ENCODE data around the gene THAP9. TPM values are rescaled to one million over a fixed set of nuclear protein-coding genes. Genes with fewer than 3 reads are reported as not detected.

THAP9 gene
- total RNA-seq, 1 experiment from 2014 or later, result 3.2 TPM

- Histone ChIP-seq H3K27ac (ENCODE audit: low read length) (no peak overlapping the region), H2AFZ (ENCODE audit: low read length) (no peak overlapping the region), H3K79me2 (ENCODE audit: low read length) (no peaks in the 10 kb centered on the region), H4K20me1 (ENCODE audit: low read length) (no peaks in the 10 kb centered on the region), H3K27me3 (ENCODE audit: low read length) (no peaks in the 10 kb centered on the region), H3F3A (ENCODE audit: low read length, unreplicated experiment) (no peaks in the 10 kb centered on the region), H3K9me3 (ENCODE audit: low read length) (no peaks in the 10 kb centered on the region), H3K9ac (ENCODE audit: low read length) (no peak overlapping the region), H3K9me2 (replicated peaks; ENCODE audit: low read length) (no peaks in the 10 kb centered on the region), H3K4me1 (ENCODE audit: insufficient read depth, low read length) (no peaks in the 10 kb centered on the region), H3K4me3 (ENCODE audit: low read length) (no peak overlapping the region), H3K36me3 (ENCODE audit: low read depth, low read length) (no peaks in the 10 kb centered on the region), H3K4me2 (ENCODE audit: low read length) (no peak overlapping the region)
- ChIA-PET POLR2A (ENCODE audit: unreplicated experiment) (no interaction called here), CTCF (no interaction called here)
- BruUV-seq (replicated peaks), result no TSS peak
- intact Hi-C loops (cut with micrococcal nuclease), result no loop called here
- ATAC-seq (no peak), DNase-seq (no peak)
- TF ChIP-seq, protein P1, sequence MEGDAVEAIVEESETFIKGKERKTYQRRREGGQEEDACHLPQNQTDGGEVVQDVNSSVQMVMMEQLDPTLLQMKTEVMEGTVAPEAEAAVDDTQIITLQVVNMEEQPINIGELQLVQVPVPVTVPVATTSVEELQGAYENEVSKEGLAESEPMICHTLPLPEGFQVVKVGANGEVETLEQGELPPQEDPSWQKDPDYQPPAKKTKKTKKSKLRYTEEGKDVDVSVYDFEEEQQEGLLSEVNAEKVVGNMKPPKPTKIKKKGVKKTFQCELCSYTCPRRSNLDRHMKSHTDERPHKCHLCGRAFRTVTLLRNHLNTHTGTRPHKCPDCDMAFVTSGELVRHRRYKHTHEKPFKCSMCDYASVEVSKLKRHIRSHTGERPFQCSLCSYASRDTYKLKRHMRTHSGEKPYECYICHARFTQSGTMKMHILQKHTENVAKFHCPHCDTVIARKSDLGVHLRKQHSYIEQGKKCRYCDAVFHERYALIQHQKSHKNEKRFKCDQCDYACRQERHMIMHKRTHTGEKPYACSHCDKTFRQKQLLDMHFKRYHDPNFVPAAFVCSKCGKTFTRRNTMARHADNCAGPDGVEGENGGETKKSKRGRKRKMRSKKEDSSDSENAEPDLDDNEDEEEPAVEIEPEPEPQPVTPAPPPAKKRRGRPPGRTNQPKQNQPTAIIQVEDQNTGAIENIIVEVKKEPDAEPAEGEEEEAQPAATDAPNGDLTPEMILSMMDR (conservative IDR thresholded peaks at IDR 0.05; ENCODE audit: low read depth, low read length), result no peak
- TF ChIP-seq EZH2phosphoT487 (IDR thresholded peaks at IDR 0.05; ENCODE audit: borderline replicate concordance, low read length), result no peak
- TF ChIP-seq EZH2 (IDR thresholded peaks at IDR 0.05; ENCODE audit: low read length, unreplicated experiment), result no peak
These were observed 53.7 kb downstream of the THAP9 start for GRCh38 chr4:82954212-82954611.

- no peak for ATAC-seq
These were observed 56.5 kb downstream of the THAP9 start for GRCh38 chr4:82957045-82957444.

GRCh38 chr4:82965763-82966162 is 65.2 kb downstream of the THAP9 start:
- H3F3A ChIP-seq (ENCODE audit: low read length, unreplicated experiment), result no peaks in the 10 kb centered on the region
- H3K9ac ChIP-seq (ENCODE audit: low read length), result no peak overlapping the region
- intact Hi-C loops (cut with micrococcal nuclease), result no loop called here
- H4K20me1 ChIP-seq (ENCODE audit: low read length), result no peaks in the 10 kb centered on the region
- no TSS peak for BruUV-seq (replicated peaks)
- no peak overlapping the region for H3K4me2 ChIP-seq (ENCODE audit: low read length)
- peaks cover 7% of the 10 kb centered on the region for H3K36me3 ChIP-seq (ENCODE audit: low read depth, low read length)
- H3K4me1 ChIP-seq (ENCODE audit: insufficient read depth, low read length), result no peaks in the 10 kb centered on the region
- no peaks in the 10 kb centered on the region for H3K27me3 ChIP-seq (ENCODE audit: low read length)
- TF ChIP-seq EZH2phosphoT487 (IDR thresholded peaks at IDR 0.05; ENCODE audit: borderline replicate concordance, low read length), result no peak
- TF ChIP-seq, protein P1 (conservative IDR thresholded peaks at IDR 0.05; ENCODE audit: low read depth, low read length), result no peak
- TF ChIP-seq EZH2 (IDR thresholded peaks at IDR 0.05; ENCODE audit: low read length, unreplicated experiment), result no peak
- DNase-seq, result no peak
- H3K9me2 ChIP-seq (replicated peaks; ENCODE audit: low read length), result no peaks in the 10 kb centered on the region
- H3K79me2 ChIP-seq (ENCODE audit: low read length), result no peaks in the 10 kb centered on the region
- no peak for ATAC-seq
- no peak overlapping the region for H3K27ac ChIP-seq (ENCODE audit: low read length)
- no peak overlapping the region for H2AFZ ChIP-seq (ENCODE audit: low read length)
- H3K4me3 ChIP-seq (ENCODE audit: low read length), result no peak overlapping the region
- no peaks in the 10 kb centered on the region for H3K9me3 ChIP-seq (ENCODE audit: low read length)
- POLR2A ChIA-PET (ENCODE audit: unreplicated experiment), result no interaction called here
- CTCF ChIA-PET, result no interaction called here

More at GRCh38 chr4:82957045-82957444, 56.5 kb downstream of the THAP9 start:
- Histone ChIP-seq H3K9ac (ENCODE audit: low read length) (no peak overlapping the region), H2AFZ (ENCODE audit: low read length) (no peak overlapping the region), H4K20me1 (ENCODE audit: low read length) (no peaks in the 10 kb centered on the region), H3K4me3 (ENCODE audit: low read length) (no peak overlapping the region), H3K79me2 (ENCODE audit: low read length) (no peaks in the 10 kb centered on the region), H3K27ac (ENCODE audit: low read length) (no peak overlapping the region), H3K9me3 (ENCODE audit: low read length) (no peaks in the 10 kb centered on the region), H3K36me3 (ENCODE audit: low read depth, low read length) (no peaks in the 10 kb centered on the region), H3K4me1 (ENCODE audit: insufficient read depth, low read length) (no peaks in the 10 kb centered on the region), H3F3A (ENCODE audit: low read length, unreplicated experiment) (no peaks in the 10 kb centered on the region), H3K9me2 (replicated peaks; ENCODE audit: low read length) (no peaks in the 10 kb centered on the region), H3K27me3 (ENCODE audit: low read length) (no peaks in the 10 kb centered on the region), H3K4me2 (ENCODE audit: low read length) (no peak overlapping the region)
- ChIA-PET POLR2A (ENCODE audit: unreplicated experiment) (no interaction called here), CTCF (no interaction called here)
- no peak for DNase-seq
- BruUV-seq (replicated peaks), result no TSS peak
- TF ChIP-seq EZH2phosphoT487 (IDR thresholded peaks at IDR 0.05; ENCODE audit: borderline replicate concordance, low read length), result no peak
- TF ChIP-seq, protein P1 (conservative IDR thresholded peaks at IDR 0.05; ENCODE audit: low read depth, low read length), result no peak
- TF ChIP-seq EZH2 (IDR thresholded peaks at IDR 0.05; ENCODE audit: low read length, unreplicated experiment), result no peak
- intact Hi-C loops (cut with micrococcal nuclease), result no loop called here

All from PC-3 (cell line).